ENCODE results near the gene PITPNB.

Gene PITPNB

GRCh38 chr22:27881421-27881820, 37.6 kb downstream of the PITPNB start:
- no peak for DNase-seq (ENCODE audit: low read depth in 3 of 3, low spot score in 1 of 3)

- DNase-seq (ENCODE audit: low read depth in 3 of 3, low spot score in 1 of 3): no peak
Measured at GRCh38 chr22:27880778-27881394, 38.2 kb downstream of the PITPNB start.

GRCh38 chr22:27879923-27880322, 39.1 kb downstream of the PITPNB start:
- DNase-seq (ENCODE audit: low read depth in 3 of 3, low spot score in 1 of 3): no peak

- no peak for DNase-seq (ENCODE audit: low read depth in 3 of 3, low spot score in 1 of 3)
Measured at GRCh38 chr22:27878541-27878940, 40.5 kb downstream of the PITPNB start.

- DNase-seq (ENCODE audit: low read depth in 3 of 3, low spot score in 1 of 3): no peak
Measured at GRCh38 chr22:27877501-27877900, 41.6 kb downstream of the PITPNB start.

- DNase-seq (ENCODE audit: low read depth in 3 of 3, low spot score in 1 of 3): no peak
Measured at GRCh38 chr22:27876684-27877083, 42.4 kb downstream of the PITPNB start.

GRCh38 chr22:27875951-27876350, 43.1 kb downstream of the PITPNB start:
- DNase-seq (ENCODE audit: low read depth in 3 of 3, low spot score in 1 of 3): no peak

- no peak for DNase-seq (ENCODE audit: low read depth in 3 of 3, low spot score in 1 of 3)
Measured at GRCh38 chr22:27874764-27875163, 44.3 kb downstream of the PITPNB start.

- DNase-seq (ENCODE audit: low read depth in 3 of 3, low spot score in 1 of 3): no peak
Measured at GRCh38 chr22:27874185-27874584, 44.9 kb downstream of the PITPNB start.

- no peak for DNase-seq (ENCODE audit: low read depth in 3 of 3, low spot score in 1 of 3)
Measured at GRCh38 chr22:27873472-27873871, 45.6 kb downstream of the PITPNB start.

- DNase-seq (ENCODE audit: low read depth in 3 of 3, low spot score in 1 of 3): no peak
Measured at GRCh38 chr22:27872488-27872887, 46.6 kb downstream of the PITPNB start.

- no peak for DNase-seq (ENCODE audit: low read depth in 3 of 3, low spot score in 1 of 3)
Measured at GRCh38 chr22:27871306-27872014, 47.6 kb downstream of the PITPNB start.

- no peak for DNase-seq (ENCODE audit: low read depth in 3 of 3, low spot score in 1 of 3)
Measured at GRCh38 chr22:27870234-27871191, 48.5 kb downstream of the PITPNB start.

- no peak for DNase-seq (ENCODE audit: low read depth in 3 of 3, low spot score in 1 of 3)
Measured at GRCh38 chr22:27868732-27869282, 50.2 kb downstream of the PITPNB start.

GRCh38 chr22:27867953-27868731, 50.9 kb downstream of the PITPNB start:
- no peak for DNase-seq (ENCODE audit: low read depth in 3 of 3, low spot score in 1 of 3)

- no peak for DNase-seq (ENCODE audit: low read depth in 3 of 3, low spot score in 1 of 3)
Measured at GRCh38 chr22:27867085-27867952, 51.7 kb downstream of the PITPNB start.

GRCh38 chr22:27866135-27867084, 52.6 kb downstream of the PITPNB start:
- DNase-seq (ENCODE audit: low read depth in 3 of 3, low spot score in 1 of 3): no peak

- no peak for DNase-seq (ENCODE audit: low read depth in 3 of 3, low spot score in 1 of 3)
Measured at GRCh38 chr22:27865496-27865895, 53.6 kb downstream of the PITPNB start.

- no peak for DNase-seq (ENCODE audit: low read depth in 3 of 3, low spot score in 1 of 3)
Measured at GRCh38 chr22:27863556-27863955, 55.5 kb downstream of the PITPNB start.
